OCI-LY7 (cell line): Measurements from ENCODE around the gene EGFR.

ENCODE experiments used
- EZH2phosphoT487 ChIP-seq: fragments of 200-600 bp; sonication (generic); IDR thresholded peaks from 2 replicates; pipeline ENCODE4 v1.6.1; 2018; ENCODE audit warnings: low read depth, borderline replicate concordance, mild to moderate bottlenecking, mixed run types, antibody characterized with exemption, low read length, moderate library complexity, mixed read lengths
- TF ChIP-seq, protein P1 (sequence below): fragments of 200-600 bp; sonication (generic); conservative IDR thresholded peaks from 2 replicates; pipeline ENCODE4 v1.5.1; 2014; ENCODE audit warnings: mild to moderate bottlenecking, antibody characterized with exemption, low read length, moderate library complexity, mixed read lengths

DNA sequence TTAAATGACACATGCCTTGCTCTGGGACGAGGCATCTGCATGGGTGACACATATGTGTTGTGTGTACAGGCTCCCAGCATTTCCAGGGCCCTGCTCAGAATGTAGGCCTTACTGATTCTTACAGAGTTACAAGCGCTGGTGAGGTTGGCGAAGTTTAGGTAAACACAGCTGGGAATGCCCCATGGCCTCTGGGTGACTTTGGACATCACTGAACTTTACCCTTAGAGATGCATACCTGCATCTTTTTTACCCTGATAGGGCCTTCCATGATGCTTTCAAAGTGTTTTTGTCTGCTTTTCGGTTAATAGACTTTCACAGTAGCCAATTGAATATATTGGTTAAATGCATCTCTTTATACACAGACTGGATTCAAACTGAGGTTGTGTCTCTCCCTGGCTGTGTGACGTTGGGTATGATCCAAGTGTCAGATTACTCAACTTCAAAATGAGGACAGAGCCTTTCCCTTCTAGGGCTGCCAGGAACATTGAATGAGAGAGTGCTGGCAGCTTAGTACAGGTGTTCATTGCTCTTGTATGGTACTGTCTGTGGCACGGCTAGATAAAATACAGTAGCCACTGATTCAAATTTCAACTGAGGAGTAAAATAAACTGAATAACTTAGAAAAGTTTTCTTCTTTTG lies 29.5 kb downstream of the EGFR start:
- TF ChIP-seq, protein P1, sequence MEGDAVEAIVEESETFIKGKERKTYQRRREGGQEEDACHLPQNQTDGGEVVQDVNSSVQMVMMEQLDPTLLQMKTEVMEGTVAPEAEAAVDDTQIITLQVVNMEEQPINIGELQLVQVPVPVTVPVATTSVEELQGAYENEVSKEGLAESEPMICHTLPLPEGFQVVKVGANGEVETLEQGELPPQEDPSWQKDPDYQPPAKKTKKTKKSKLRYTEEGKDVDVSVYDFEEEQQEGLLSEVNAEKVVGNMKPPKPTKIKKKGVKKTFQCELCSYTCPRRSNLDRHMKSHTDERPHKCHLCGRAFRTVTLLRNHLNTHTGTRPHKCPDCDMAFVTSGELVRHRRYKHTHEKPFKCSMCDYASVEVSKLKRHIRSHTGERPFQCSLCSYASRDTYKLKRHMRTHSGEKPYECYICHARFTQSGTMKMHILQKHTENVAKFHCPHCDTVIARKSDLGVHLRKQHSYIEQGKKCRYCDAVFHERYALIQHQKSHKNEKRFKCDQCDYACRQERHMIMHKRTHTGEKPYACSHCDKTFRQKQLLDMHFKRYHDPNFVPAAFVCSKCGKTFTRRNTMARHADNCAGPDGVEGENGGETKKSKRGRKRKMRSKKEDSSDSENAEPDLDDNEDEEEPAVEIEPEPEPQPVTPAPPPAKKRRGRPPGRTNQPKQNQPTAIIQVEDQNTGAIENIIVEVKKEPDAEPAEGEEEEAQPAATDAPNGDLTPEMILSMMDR: no peak
- TF ChIP-seq EZH2phosphoT487: no peak
